GM04503 (cell line): ENCODE results near the gene FBXO41.

Experiments used
- DNase-seq: peaks from one replicate; pipeline ENCODE4 v3.0.0-alpha.2; 2012; ENCODE audit warnings: low read depth

Gene FBXO41

GRCh38 chr2:73290049-73290839 is 6.0 kb upstream of the FBXO41 start:
- no peak for DNase-seq

DNA sequence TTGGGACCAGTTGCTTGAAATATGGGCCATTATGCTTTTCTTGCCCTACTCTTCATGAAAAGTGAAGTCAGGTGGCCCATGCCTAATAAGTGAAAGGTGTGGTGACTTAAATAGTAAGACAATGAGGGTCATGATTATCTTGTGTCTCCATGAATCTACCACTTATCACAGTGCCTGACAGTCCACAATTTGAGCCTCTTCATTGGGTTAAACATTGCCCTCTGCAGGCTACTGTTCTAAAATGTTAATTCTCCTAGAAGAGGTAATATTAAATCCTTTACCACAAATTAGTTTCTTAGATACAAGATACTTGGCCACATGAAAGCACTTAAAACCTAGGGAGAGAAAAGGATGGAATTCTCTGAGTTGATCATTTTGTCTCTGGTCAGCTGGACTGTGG is 5.0 kb upstream of the FBXO41 start:
- DNase-seq, result no peak

GRCh38 chr2:73286134-73286655 is 1.9 kb upstream of the FBXO41 start:
- no peak for DNase-seq

- no peak for DNase-seq
These were observed 971 bp upstream of the FBXO41 start for GRCh38 chr2:73285159-73285739.

- DNase-seq, result no peak
These were observed 558 bp downstream of the FBXO41 start for GRCh38 chr2:73283545-73284295.

DNA sequence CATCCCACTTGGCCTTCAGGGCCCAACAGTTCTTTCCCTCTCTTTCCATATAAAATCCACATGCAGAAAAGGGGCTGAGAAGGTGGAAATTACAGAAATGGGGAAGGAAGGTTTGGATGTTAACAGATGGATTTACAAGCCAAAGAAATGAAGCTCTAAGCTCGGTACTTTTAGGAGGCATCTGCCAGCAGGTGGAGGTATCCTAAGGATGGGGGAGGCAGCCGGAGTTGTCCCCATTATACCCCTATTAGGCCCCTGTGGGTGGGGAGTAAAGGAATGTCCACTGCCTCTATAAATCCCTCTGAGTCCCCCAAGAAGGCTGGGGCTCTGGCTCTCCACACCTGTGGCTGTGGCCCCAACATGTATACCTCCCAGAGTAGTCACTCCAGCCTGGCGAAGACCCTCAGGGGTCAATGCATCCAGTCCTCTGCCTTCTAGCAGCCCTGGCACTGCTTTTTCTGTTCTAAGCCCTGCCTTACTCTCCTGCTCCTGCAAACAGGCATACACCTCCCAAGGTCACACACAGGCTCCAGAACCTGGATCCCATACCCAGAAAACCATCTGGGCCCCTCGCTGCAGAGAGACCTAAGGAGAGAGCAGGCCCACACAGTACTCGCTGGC is 1.2 kb downstream of the FBXO41 start:
- no peak for DNase-seq

DNA sequence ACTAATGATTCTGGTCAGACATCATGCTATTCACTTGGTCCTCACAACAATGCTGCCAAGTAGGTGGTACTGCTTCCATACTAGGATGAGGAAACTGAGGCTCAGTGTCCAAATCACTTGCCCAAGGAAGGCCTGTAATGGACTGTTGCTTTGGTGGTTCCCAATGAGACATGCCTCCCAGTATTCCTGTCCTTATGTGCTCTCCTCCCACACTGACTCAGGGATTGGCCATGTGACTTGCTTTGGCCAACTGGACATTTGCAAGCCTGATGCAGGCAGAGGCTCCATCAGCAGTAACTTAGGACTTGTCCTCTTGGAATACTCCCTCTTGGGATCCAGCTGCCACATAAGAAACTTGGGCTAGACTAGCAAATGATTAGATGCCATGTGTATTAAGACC is 3.0 kb downstream of the FBXO41 start:
- DNase-seq, result no peak

- DNase-seq, result no peak
These were observed 4.4 kb downstream of the FBXO41 start for GRCh38 chr2:73279852-73280251.

DNA sequence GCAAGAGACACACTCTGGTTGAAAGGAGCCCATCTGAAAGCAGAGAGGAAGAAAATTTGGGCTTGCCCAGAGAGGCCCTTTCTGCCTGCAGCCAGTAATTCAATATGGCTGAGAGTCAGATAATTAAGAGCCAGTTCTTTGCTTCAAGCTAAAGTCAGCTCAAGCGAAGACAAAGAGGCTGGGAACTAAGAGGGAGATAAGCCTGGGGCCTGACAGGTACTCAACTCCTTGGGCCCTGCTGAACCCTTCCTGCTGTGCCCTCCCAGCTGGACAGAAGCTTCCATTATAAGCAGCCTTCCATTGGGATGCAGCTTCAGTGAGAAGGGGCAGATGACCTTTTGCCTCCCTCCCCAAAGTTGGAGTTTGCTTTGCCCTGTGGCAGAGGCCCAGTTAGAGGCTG is 12.0 kb downstream of the FBXO41 start:
- no peak for DNase-seq

DNA sequence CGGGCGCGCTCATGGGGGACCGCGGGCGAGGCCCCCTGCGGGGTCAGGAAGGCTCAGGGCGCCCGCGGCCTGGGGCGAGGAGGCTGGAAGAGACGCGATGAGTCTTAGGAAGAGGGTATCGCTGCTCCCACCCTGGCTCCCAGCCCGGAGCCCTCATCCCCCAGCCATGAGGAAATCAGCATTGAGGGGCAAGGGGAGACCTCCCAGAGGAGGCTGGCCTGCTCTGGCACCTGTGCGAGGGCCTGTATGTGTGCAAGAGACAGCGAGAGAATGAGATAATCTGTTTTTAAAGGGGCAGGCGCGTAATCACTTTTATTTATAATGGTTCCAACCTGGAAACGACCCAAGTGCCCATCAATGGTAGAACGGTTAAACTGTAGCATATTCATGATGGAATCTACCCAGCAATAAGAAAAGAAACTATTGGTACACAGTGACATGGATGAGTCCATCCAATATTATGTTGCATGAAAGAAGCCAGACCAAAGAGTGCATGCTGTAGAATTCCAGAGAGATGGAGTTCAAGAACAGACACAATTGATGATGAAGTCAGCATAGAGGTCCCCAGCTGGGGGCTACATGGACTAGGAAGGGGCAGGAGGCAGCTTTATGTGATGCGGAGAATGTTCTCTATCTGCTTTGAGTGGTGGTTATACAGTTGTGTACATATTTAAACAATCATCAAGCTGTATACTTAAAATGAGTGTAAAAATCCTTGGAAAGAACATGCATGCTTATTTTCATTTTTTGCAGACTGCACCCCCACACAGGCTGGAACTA is 14.4 kb downstream of the FBXO41 start:
- no peak for DNase-seq

- DNase-seq, result no peak
These were observed 15.2 kb downstream of the FBXO41 start for GRCh38 chr2:73268830-73269685.

GRCh38 chr2:73268366-73268829 is 15.9 kb downstream of the FBXO41 start:
- no peak for DNase-seq

GRCh38 chr2:73267008-73267407 is 17.3 kb downstream of the FBXO41 start:
- no peak for DNase-seq

DNA sequence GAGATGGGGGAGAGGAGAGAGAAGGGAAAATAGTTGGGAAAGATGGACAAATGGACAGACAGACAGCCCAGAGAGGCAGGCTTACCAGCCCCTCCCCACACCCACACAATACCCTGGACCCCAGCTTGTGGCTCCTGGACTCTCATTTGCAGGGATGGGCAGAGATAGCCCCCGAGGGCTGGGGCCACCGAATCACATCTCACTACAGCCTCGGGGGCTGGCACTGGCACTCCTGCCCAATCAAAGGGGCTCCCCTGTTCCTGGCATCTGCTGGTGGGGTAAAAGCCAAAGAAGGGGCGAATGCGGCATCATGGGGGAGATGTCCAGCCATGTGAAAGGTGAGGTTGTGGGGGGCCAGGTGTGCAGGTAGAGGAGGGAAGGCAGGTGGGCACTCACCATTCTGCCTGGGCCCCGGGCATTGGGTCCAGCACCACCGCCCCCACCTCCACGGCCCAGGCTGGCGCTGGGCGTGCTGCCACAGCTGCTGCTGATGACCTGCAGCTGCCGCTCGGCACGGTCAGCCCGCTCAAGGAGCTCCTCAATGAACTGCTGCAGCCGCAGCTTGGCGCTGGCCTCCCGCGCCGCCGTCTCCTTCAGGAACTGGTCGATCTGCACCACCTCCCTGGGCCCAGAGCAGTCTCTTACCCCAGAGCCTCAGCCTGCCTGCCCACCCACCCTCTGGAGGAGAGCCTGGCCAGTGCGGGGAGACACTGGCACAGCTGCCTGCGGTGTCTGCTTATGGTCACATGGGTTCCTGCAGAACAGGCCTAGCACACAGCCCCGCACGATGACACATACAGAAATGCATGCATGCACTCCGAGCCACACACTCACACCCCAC is 18.0 kb downstream of the FBXO41 start:
- DNase-seq, result no peak

DNA sequence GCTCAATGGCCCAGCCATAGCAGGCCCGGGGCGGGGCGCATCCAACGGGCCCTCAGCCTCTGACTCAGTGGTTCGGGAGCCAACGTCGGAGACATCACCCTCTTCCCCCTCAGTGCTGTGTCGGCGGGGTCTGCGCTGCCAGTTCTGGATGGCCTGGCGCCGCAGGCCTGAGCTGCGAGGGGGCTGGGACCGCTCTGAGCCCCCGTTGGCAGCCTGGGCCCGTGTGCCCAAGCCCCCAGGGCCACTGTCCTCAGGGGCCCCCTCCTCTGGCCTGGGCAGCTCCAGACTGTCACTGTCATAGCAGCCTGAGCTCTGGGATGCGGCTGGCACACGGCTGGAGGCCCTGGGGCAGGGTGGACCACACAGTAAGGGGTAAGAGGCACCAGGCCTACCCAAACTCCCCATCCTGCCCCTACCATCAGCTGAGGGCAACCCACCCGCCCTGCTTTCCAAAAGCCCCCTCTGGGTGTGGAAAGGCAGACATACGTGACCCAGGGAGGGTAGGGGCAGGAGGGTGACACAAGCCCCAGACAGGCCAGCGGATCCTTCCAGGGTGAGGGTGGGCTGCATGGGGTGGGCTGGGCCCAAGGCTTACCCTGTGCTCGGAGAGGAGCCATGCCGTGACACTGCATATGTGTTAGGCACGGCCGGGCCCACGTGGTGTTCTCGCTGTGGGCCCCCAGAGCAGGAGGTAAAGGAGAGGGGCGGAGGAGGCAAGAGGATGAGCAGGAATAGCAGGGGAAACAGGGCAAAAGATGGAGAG is 18.8 kb downstream of the FBXO41 start:
- DNase-seq, result no peak

GRCh38 chr2:73264783-73265182 is 19.5 kb downstream of the FBXO41 start:
- no peak for DNase-seq

DNA sequence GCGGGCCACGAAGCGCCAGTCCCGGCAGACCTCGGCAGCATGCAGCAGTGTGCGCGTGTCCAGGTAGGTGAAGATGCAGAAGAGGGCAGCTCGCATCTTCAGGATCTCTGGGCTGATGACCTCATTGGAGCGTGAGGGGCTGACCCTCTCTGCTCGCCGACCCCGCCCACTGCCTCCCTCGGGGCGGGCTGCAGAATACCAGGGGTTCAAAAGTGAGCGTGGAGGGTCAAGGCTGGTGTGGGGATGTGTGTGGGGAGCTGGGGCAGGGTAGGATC is 20.0 kb downstream of the FBXO41 start:
- DNase-seq, result no peak

DNA sequence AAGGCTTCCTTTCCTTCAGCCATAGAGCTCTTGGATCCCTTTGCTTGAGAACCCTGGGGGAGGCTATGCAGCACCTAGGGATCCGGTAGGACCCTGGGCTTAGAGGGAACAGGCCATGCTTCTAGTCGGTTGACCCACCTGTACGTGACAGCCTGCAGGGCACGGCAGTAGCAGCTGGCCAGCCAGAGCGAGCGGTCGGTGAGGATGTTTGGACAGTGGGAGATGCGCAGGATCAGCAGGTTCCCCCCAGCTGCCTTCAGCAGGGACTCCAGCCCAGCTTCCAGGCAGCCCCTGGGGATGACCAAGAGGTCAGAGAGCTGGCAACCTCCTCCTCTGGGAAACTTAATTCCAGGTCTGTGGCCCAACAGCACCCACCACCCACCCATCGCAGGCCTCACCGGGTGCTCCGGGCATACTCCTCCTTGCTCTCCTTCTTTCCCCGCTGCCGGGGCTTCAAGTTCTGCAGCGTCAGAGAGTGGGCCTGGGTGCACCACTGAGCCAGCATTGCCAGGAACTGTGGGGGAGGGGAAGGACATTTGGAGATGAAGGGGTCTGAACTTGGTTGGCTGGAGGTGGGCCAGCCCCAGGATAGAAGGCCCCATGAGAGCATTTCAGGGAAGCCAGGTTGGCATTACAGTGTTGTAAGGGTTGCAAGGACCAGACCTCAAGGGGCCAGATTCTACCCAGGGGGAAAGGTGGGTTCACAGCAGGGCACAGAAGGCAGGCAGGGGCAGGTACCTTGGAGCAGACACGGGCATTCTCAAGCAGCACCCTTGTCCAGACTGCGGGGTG is 20.5 kb downstream of the FBXO41 start:
- no peak for DNase-seq
